OCI-LY3 (cell line): ENCODE measurements around the gene HOXD12.

ENCODE experiments used
- CTCF ChIP-seq: fragments of 200-600, 300-600 bp; sonication (generic); IDR thresholded peaks from 2 replicates; pipeline ENCODE4 v1.5.1; 2014; ENCODE audit warnings: antibody characterized with exemption, low read length, low read depth
- EZH2phosphoT487 ChIP-seq: fragments of 200-600 bp; shearing (Covaris generic); IDR thresholded peaks from 2 replicates; pipeline ENCODE4 v1.6.1; 2018; ENCODE audit warnings: antibody characterized with exemption, mixed run types, low read depth

DNA sequence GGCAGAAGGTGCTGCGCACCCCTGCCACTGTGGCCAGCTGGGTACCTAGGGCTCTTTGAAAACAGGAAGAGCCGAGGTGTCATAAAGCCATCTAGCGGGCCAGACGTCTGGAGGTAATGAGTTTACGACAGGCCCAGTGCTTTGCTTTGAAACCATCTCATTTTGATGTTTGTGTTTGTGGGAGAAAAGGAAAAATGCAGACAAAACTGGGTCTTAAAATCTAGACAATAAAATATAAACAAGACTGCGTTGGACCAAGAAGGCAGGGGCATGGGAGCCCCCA, 26.1 kb downstream of the HOXD12 start:
- TF ChIP-seq CTCF (no peak), EZH2phosphoT487 (no peak)
